HG03439 (cell line): Measurements from ENCODE around the gene FAM13B.
"Not testable (repeated sequence)": the region's sequence is repeated elsewhere in the genome, so short reads cannot be mapped to it uniquely, and the experiment has no call there.

Experiments used
- ATAC-seq: cut with Tn5 transposase; IDR thresholded peaks from one replicate; pipeline ENCODE4 v1.9.1; 2021; ENCODE audit warnings: mild to moderate bottlenecking, moderate library complexity; ENCODE audit not compliant: unreplicated experiment

The FAM13B gene

GRCh38 chr5:138035605-138036537 lies 3.0 kb upstream of the FAM13B start:
- peak; percentile 40 for ATAC-seq

- no peak for ATAC-seq
Measured at GRCh38 chr5:138033907-138034306, 1.0 kb upstream of the FAM13B start.

GRCh38 chr5:138033386-138033808 lies 518 bp upstream of the FAM13B start:
- ATAC-seq = peak; percentile 2

GRCh38 chr5:138032028-138032571 lies 779 bp downstream of the FAM13B start:
- ATAC-seq = peak; percentile 40

- no peak for ATAC-seq
Measured at GRCh38 chr5:138029944-138030343, 2.9 kb downstream of the FAM13B start.

- ATAC-seq = no peak
Measured at GRCh38 chr5:138029501-138029900, 3.4 kb downstream of the FAM13B start.

GRCh38 chr5:138028971-138029365 lies 3.9 kb downstream of the FAM13B start:
- ATAC-seq = no peak

- not testable (repeated sequence) for ATAC-seq
Measured at GRCh38 chr5:138028262-138028970, 4.5 kb downstream of the FAM13B start.

GRCh38 chr5:138026793-138027192 lies 6.1 kb downstream of the FAM13B start:
- ATAC-seq = not testable (repeated sequence)

GRCh38 chr5:138025285-138025684 lies 7.6 kb downstream of the FAM13B start:
- no peak for ATAC-seq

- no peak for ATAC-seq
Measured at GRCh38 chr5:138024117-138024516, 8.8 kb downstream of the FAM13B start.

- no peak for ATAC-seq
Measured at GRCh38 chr5:138022912-138023311, 10.0 kb downstream of the FAM13B start.

- ATAC-seq = no peak
Measured at GRCh38 chr5:138021771-138022170, 11.1 kb downstream of the FAM13B start.

GRCh38 chr5:138018849-138019248 lies 14.0 kb downstream of the FAM13B start:
- ATAC-seq = no peak

- no peak for ATAC-seq
Measured at GRCh38 chr5:138015916-138016315, 17.0 kb downstream of the FAM13B start.

- ATAC-seq = no peak
Measured at GRCh38 chr5:138011991-138012390, 20.9 kb downstream of the FAM13B start.

- ATAC-seq = no peak
Measured at GRCh38 chr5:138000102-138000723, 32.7 kb downstream of the FAM13B start.

- ATAC-seq = no peak
Measured at GRCh38 chr5:137997726-137998213, 35.1 kb downstream of the FAM13B start.

- no peak for ATAC-seq
Measured at GRCh38 chr5:137995749-137996128, 37.1 kb downstream of the FAM13B start.

GRCh38 chr5:137995077-137995748 lies 37.7 kb downstream of the FAM13B start:
- ATAC-seq = no peak
